NCI-H748 (cell line): ENCODE data around the gene PER3.
"Not testable (repeated sequence)": the region's sequence is repeated elsewhere in the genome, so short reads cannot be mapped to it uniquely, and the experiment has no call there.

ENCODE experiments used
- DNase-seq: peaks from one replicate; lab custom pipeline; 2025; ENCODE audit not compliant: unreplicated experiment; lab: John Stamatoyannopoulos, UW

Gene PER3

DNA sequence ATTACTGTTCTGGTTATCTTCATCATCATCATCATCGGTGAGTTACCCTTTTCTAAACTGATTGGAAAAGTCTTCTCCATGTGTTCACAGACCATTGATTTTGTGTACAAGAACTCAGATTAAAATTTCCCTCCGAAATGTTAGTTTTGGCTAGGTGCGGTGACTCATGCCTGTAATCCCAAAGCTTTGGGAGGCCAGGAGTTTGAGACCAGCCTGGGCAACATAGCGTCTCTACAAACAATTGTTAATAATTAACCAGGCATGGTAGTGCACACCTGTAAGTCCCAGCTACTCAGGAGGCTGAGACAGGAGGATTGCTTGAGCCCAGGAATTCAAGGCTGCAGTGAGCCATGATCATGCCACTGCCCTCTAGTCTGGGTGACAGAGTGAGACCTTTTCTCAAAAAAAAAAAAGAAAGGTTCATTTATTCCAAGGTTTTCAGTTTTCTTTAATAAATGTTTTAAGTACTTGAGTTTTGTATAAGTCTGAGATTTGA is 5.9 kb upstream of the PER3 start:
- no peak for DNase-seq

DNA sequence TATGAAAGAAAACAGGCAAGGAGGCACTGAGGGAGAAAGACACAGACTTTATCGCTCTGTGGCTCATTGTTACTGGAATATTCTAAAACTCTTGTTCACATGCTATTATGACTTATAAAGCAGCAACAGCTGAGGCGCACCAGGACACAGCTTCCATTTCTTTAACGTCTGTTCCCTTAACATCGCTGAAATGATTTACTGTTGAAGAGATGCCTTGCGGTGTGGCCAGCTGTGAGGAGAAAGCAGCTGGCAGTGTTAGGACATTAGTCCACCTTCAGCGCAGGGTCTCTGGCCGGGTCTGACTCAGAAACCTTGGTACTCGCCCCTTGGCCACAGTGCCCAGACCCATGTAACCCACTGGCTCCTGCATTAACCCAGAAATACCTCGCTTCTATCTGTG is 3.1 kb upstream of the PER3 start:
- no peak for DNase-seq

DNA sequence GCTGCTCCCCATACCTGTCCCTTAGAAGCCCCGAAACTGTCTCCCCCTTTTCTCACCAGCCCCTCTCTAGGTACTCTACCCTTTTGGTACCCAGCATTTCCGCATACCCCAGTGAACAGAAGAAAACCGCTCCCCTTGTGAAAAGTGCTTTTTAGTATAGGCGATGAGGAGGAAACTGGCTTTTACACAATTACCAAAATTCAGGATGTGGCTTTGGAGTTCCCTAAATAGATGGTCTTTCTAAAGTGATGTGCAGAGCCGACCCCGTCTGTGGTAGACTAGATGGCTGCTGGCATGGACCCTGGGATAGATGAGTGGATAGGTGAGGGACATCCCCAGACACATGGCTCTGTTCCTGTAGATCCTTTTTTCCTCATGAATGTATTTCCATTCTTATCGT is 2.6 kb upstream of the PER3 start:
- no peak for DNase-seq

DNA sequence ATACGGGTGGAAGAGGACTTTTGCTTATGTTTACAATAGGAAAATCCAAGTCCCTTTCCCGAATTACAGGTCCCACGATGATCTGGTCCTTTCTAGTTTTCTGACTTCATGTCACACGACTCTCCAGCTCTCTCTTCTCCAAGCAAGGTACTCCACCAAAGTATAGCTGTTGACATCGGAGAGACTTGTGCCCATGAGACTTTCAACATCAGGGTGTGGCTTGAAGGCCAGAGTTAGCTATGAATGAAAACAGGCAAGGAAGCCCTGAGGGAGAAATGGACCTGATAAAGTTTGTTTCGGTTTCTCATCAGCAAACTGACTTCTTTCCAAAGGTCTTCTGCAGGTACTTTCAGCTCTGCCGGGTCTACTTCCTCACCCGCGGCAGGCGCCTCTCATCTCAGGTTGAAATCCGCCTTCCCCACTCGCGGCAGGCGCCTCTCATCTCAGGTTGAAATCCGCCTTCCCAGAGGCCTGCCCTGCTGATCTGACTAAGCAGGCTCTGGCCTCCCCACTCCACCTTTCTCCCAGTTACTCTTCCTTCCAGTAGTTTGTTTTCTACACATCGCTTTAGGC is 2.1 kb upstream of the PER3 start:
- DNase-seq = no peak

DNA sequence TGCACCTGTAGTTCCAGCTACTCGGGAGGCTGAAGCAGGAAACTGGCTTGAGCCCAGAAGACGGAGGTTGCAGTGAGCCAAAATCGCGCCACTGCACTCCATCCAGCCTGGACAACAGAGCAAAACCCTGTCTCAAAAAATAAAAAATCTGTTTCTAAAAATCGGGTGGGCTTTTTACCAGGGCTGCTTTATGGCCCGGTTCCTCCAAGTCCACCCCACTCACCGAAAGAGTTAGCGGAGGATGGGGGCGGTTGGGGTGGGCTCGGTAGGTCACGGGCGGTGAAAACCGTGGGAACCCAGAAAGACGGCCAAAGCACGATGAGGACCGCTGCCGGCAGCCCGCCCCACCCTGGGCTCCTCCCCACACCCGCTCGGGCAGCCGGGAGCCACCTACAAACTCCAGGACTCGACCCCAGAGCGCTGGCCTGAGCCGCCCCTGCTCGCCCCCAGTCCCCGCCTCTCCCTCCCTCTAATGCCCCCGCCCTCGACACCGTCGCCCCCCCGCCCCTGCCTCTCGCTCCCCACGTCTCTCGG is 846 bp upstream of the PER3 start:
- peak; percentile 83 for DNase-seq

DNA sequence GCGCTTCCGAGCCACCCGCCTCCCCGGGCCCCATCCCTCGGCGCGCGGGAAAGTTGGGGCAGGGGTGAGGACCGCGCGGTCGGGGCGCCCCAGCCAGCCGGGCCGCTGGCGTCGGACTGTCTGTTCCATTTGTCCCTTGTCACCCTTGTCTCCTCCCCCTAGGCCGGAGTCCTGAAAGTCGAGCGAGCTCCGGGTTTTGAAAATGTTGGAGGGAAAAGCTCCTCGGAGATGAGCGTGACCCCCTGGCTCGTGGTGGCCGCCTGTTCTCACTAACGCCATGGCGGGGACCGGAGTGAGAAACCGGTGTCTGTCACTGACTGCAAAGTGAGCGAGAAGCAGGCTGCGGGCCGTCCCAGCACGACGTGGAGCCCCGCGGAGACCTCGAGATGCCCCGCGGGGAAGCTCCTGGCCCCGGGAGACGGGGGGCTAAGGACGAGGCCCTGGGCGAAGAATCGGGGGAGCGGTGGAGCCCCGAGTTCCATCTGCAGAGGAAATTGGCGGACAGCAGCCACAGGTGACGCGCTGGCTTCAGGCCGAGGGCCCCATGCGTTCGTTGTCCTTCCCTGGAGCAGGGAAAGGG is 491 bp downstream of the PER3 start:
- peak; percentile 58 for DNase-seq

DNA sequence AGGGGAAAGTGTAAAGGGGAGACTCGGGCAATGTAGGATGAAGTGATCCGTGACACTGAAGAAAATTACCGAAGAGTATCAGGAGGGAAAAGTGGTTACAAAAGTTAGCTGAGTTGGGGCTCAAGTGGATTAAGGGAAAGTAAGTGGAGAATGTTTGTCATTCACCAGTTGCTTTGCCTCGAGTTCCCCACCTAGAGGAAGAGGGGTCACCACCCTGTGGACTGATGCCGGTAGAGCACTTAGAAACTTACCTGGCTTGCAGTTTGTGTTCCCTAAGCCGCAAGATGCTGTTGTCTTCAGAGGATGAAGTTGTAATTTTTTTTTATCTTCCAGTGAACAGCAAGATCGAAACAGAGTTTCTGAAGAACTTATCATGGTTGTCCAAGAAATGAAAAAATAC is 1.0 kb downstream of the PER3 start:
- DNase-seq = no peak

DNA sequence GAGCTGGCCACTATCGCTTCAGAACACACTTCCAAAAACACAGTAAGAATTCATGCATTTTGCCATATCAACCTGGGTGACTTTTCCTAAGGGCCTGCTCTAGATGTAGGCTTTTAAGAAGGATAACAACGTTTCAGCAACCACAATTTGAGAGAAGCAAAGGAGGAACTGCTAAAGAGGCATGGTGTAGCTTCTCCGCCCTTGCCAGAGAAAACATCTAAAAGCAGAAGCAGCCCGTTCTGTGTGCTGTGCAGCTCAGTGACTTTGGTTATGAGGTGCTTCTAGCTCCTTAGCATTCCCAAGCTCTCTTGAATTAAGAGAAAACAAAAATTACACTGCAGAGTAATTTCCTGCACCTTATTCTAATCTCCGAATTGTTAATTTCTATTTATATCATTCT is 2.7 kb downstream of the PER3 start:
- no peak for DNase-seq

DNA sequence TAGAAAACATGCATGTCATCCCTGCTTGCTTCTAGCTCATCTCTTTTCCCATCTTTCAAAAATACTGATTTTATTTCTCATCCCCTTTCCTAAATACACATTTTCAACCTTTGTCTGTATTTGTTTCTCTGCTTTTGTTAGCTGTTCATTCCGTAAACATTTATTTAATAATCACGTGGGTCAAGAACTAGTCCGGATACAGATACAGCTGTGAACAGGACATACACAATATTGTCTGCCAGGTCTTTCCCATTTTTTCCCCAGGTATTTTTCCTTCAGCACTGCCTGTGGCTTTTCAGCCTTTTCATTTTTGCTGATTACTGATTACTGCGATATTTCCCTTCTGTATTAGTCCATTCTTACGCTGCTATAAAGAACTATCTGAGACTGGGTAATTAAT is 5.7 kb downstream of the PER3 start:
- no peak for DNase-seq

DNA sequence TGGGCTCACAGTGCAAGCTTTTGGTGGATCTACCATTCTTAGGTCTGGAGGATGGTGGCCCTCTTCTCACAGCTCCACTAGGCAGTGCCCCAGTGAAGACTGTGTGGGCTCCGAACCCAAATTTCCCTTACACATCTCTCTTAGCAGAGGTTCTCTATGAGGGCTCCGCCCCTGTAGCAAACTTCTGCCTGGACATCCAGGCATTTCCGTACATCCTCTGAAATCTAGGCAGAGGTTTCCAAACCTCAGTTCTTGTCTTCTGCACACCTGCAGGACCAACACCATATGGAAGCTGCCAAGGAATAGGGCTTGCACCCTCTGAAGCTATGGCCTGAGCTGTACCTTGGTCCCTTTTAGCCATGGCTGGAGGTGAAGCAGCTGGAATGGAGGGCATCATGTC is 6.9 kb downstream of the PER3 start:
- not testable (repeated sequence) for DNase-seq

DNA sequence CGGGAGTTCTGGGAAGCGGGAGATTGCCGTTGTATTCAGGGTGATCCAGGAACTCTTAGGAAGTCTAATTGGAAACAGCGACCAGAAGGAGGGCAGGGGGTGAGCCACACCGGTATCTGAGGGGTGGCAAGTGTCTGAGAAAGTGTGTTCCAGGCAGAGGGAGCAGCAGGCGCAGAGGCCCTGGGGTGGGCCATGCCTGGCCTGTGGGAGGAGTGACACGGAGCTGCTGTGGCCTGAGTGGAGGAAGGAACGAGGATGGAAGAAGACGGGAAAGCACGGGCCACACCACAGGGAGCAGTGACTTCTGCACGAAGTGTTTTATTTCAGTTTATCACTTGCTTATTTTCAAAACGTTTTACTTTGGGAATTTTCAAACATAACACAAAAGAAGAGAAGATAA is 11.3 kb downstream of the PER3 start:
- no peak for DNase-seq

DNA sequence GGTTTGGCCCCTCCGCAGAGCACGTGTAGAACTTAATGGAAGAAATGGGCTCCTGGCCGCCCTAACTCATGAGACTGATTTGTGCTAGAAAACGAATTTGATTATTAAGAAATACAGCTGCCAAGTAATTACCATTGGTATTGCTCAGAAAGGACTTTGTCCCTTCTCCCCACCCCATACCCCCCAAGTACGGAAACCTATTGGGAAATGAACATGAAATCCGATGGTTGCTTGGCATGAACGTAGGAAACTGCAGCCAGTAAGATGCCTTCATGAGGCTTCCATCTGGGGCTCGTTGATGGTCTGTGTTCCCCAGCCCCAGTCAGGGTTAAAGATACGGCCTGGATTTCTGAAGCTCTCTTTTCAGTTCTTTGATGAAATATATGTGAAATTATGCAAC is 21.4 kb downstream of the PER3 start:
- DNase-seq = no peak

DNA sequence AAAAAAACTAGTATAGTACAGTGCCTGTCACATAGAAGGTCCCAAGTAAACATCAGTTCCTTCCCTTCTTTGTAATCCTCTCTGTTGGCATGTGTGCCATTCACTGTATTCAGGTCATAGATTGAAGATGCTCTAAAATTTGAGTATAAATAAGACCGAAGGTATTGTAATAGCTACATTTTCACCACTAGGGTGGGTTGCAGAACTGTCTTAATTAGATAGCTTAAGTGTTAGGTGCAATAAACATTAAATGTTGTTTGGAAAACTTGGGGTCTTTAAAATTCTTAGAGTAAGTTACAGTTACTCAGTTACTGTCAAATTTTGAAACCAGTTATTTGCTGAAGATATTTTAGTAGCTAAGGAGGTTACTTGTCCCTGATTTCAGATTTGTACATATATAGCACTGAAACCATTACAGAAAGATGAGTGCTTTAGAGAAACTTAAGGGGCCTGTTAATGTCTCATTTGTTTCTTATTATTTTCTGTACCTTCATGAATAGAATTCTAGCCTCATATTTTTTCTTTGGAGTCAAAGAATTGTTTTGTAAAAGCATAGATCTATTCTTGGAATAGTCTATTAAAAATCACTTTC is 24.3 kb downstream of the PER3 start:
- DNase-seq = peak; percentile 5

DNA sequence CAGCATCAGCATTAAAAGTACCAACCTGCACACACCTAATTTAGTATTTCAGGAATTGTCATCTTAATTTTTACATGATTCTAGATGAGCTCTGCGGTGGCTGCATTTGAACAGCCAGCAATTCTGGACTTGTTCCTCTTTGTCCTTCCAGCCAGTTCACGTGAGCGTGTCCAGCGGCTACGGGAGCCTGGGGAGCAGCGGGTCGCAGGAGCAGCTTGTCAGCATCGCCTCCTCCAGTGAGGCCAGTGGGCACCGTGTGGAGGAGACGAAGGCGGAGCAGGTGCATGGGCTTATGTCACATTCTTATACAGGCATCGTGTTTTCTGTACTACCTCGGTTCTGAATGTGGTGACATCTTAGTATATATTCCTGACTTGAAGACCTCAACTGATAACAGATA is 25.7 kb downstream of the PER3 start:
- no peak for DNase-seq

DNA sequence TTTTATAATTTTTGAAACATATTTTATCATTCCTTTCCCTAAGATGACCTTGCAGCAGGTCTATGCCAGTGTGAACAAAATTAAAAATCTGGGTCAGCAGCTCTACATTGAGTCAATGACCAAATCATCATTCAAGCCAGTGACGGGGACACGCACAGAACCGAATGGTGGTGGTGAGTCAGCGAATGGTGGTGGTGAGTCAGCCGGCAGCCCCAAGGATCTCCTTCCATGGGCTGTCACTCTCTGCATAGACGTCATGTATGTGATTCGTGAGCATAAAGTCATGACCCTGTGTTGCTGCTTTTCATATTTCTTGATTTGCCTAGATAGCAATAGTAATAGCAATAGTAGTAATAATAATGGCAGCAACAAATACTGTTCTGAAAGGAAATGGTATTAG is 26.3 kb downstream of the PER3 start:
- no peak for DNase-seq

DNA sequence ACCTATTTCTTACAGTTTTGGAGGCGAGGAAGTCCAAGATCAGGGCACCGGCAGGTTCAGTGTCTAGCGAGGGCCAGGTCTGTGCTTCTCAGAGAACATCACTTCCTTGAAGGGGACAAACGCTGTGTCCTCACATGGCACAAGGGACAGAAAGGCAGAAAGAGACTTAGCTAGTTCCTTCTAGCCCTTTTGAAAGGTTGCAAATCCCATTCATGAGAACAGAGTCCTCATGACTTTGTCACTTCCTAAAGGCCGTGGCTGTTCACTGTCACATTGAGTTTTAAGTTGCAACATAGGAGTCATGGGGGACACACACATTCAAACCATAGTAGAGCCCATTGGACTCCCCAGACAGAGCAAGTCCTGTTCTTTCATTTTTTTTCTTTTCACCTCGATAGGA is 27.4 kb downstream of the PER3 start:
- DNase-seq = no peak

DNA sequence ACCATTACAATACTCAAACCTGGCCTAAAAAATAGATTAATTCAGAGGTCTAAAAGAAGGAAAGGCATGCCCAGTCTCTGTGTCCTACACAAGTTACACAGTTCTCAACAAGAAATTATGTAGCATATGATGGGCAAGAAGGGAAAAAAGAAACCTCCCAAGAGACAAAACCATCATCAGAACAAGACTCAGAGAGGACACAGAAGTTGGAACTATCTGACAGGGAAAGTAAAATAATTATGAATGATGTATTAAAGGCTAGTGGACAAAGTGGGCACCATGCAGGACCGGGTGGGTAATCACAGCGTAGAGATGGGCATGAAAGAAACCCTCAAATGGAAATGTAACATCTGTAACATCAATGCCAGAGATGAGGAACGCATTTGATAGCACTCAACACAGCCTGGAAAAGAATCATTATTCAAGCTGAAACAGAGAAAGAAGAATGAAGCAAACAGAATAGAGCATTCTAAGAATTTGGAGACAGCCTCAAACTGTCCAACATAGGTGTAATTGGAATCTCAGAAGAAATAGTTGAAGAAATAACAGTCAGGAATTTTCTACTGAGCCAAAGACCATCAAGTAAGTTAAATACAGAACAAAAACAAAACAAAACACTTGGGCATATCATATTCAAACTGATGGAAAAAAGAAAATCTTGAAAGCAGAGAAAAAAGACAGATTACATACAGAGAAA is 29.7 kb downstream of the PER3 start:
- no peak for DNase-seq

DNA sequence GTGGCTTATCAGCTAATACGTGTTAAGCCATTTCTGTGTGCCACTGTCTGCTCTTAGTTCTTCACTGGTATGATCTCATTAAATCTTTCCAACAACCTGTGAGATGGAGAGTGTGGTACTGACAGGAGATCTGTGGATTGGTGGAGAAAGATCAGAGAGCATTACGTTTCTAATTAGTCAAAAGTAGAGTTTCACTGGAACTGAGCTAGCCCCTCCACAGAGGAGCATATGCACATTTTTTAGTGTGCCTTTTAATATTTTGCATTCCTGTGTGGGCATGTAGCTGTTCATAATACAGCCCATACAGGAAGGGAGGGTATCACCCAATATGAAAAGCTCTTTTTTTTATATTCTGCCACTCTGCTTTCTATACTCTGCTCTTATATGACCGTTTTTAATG is 37.2 kb downstream of the PER3 start:
- DNase-seq = no peak

DNA sequence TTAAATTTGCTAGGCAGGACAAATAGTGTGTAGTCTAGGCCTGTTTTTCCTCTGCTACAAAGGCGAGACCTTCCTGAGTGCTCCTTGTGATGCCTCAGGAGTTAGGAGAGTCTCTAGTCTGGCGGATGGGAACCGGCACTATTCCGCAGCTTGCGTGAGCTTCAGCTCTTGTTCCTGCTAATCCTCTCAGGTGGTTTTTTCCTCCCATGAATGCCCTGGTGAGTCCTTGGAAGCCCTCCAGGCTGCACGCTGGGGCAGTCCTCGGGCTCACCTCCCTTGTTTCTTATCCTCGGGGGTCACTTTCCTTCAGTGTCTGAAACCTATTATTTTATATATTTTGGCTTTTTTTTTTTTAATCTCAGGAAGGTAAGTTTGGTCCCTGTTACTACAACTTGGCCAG is 40.6 kb downstream of the PER3 start:
- no peak for DNase-seq

DNA sequence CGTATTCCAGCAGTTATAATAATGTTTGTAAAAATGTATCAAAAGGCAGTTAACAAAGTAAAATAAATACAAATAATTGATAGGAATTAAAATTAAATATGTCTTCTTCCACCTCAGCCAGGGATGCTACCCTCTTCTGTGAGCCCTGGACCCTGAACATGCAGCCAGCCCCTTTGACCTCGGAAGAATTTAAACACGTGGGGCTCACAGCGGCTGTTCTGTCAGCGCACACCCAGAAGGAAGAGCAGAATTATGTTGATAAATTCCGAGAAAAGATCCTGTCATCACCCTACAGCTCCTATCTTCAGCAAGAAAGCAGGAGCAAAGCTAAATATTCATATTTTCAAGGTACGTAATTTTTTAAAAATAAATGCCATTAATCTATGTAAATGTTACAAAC is 42.3 kb downstream of the PER3 start:
- DNase-seq = no peak

DNA sequence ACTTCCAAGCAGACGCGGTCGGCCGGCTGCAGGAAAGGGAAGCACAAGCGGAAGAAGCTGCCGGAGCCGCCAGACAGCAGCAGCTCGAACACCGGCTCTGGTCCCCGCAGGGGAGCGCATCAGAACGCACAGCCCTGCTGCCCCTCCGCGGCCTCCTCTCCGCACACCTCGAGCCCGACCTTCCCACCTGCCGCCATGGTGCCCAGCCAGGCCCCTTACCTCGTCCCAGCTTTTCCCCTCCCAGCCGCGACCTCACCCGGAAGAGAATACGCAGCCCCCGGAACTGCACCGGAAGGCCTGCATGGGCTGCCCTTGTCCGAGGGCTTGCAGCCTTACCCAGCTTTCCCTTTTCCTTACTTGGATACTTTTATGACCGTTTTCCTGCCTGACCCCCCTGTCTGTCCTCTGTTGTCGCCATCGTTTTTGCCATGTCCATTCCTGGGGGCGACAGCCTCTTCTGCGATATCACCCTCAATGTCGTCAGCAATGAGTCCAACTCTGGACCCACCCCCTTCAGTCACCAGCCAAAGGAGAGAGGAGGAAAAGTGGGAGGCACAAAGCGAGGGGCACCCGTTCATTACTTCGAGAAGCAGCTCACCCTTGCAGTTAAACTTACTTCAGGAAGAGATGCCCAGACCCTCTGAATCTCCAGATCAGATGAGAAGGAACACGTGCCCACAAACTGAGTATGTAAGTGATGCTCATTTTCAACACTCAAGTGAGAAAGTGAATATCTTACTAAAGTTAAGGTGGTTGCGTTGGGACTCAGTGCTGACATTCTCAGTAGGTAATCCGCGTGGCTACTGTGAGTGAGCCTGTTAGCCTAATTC is 43.2 kb downstream of the PER3 start:
- no peak for DNase-seq
